Lung (tissue), 12 donors: Measurements from ENCODE around the gene INAFM1. TPM values are rescaled to one million over a fixed set of nuclear protein-coding genes. Genes with fewer than 3 reads are reported as not detected.

Experiments used
- ATAC-seq: fragments of 200-7000 bp; cut with Tn5 transposase; one replicate; pipeline ENCODE4 v1.9.1; 2020; ENCODE audit warnings: moderate number of reproducible peaks; ENCODE audit not compliant: insufficient read depth, low FRiP score
- DNase-seq, 3 donors: peaks; one replicate each; pipeline ENCODE4 v3.0.0-alpha.2; 2013 to 2017
- H3K27ac ChIP-seq, 2 donors: one replicate each; pipeline ENCODE4 v1.5.1; 2013; ENCODE audit warnings: mild to moderate bottlenecking in 2 of 2, moderate library complexity in 2 of 2, control low read depth in 1 of 2, inconsistent platforms in 1 of 2, low read depth in 1 of 2, low read length in 1 of 2
- H3K27me3 ChIP-seq, 3 donors: one replicate each; pipeline ENCODE4 v1.5.1; 2013; ENCODE audit warnings: low read length in 2 of 3; ENCODE audit not compliant: control insufficient read depth in 3 of 3, insufficient read depth in 3 of 3
- H3K36me3 ChIP-seq, 4 donors: one replicate each; pipeline ENCODE4 v1.5.1; 2013; ENCODE audit warnings: low read length in 4 of 4, mild to moderate bottlenecking in 1 of 4, moderate library complexity in 1 of 4; ENCODE audit not compliant: control insufficient read depth in 4 of 4, insufficient read depth in 4 of 4
- H3K4me1 ChIP-seq, 5 donors: one replicate each; pipeline ENCODE4 v1.5.1; 2013; ENCODE audit warnings: low read length in 5 of 5, mild to moderate bottlenecking in 2 of 5, moderate library complexity in 1 of 5; ENCODE audit not compliant: control insufficient read depth in 5 of 5, insufficient read depth in 5 of 5
- H3K4me3 ChIP-seq: one replicate; pipeline ENCODE4 v1.5.1; 2013; ENCODE audit warnings: mild to moderate bottlenecking, control low read depth, moderate library complexity
- H3K9ac ChIP-seq, 2 donors: one replicate each; pipeline ENCODE4 v1.5.1; 2013; ENCODE audit warnings: low read length in 2 of 2, control low read depth in 1 of 2; ENCODE audit not compliant: insufficient read depth in 1 of 2
- H3K9me3 ChIP-seq, 4 donors: one replicate each; pipeline ENCODE4 v1.5.1; 2013; ENCODE audit warnings: low read length in 3 of 4, mild to moderate bottlenecking in 1 of 4, moderate library complexity in 1 of 4; ENCODE audit not compliant: control insufficient read depth in 4 of 4, insufficient read depth in 3 of 4
- CTCF ChIP-seq: IDR thresholded peaks from 2 replicates; pipeline ENCODE4 v1.5.1; 2012; ENCODE audit warnings: mild to moderate bottlenecking; ENCODE audit errors: control extremely low read depth, extremely low read depth
- WGBS, 2 donors: extraction: QIAGEN DNeasy Blood & Tissue Kit; methylation state at CpG; one replicate each; pipeline ENCODE4 v1.1.7; 2013; 5-methylcytosine and 5-hydroxymethylcytosine counted together
- polyA plus RNA-seq, 2 donors: library from polyadenylated mRNA; stranded (reverse); fragments of 200-250 nt; gene quantifications; one replicate each; pipeline ENCODE4 v1.2.1, GENCODE V29; 2013
- total RNA-seq, 2 donors: library from RNA; depleted of rRNA in 1 of 2; stranded (reverse); fragments of >200 nt in 1 of 2; gene quantifications; one replicate each; pipeline ENCODE4 v1.2.1, GENCODE V29; 2014 to 2021
- donor health status: control.
- donor health status: control.
- donor health status: Bipolar disorder and iron deficiency.
- donor health status: healthy.
- donor health status: DM: yes; HTN: yes; CAD: no.

INAFM1 gene
- total and polyA plus RNA-seq, 4 donors: 2.4 to 33.5 (median 12.1) TPM

DNA sequence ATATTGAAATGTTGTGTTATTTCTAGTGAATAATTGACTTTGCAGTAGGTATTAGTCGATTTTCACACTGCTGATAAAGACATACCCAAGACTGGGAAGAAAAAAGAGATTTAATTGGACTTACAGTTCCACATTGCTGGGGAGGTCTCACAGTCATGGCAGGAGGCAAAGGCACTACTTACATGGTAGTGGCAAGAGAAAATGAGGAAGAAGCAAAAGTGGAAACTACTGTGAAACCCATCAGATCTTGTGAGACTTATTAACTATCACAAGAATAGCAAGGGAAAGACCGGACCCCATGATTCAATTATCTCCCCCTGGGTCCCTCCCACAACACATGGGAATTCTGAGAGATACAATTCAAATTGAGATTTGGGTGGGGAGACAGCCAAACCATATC is 47.4 kb downstream of the INAFM1 start:
- H3K4me1 ChIP-seq: peaks cover 0 to 4% (median 0%) of the 10 kb centered on the region in 5 donors
- no peak overlapping the region for H3K9ac ChIP-seq
- no peak overlapping the region for H3K4me3 ChIP-seq
- WGBS, 2 donors: 70 to 79% methylated on average over 2 of the region's 2 CpGs
- no peaks in the 10 kb centered on the region for H3K27me3 ChIP-seq
- H3K36me3 ChIP-seq: peaks cover 0 to 7% (median 0%) of the 10 kb centered on the region in 4 donors
- ATAC-seq (no peak), DNase-seq (no peak)
- no peaks in the 10 kb centered on the region for H3K9me3 ChIP-seq
- H3K27ac ChIP-seq: no peak overlapping the region
- TF ChIP-seq CTCF: no peak

GRCh38 chr19:47323409-47323808 is 48.7 kb downstream of the INAFM1 start:
- WGBS, 2 donors: 82% methylated on average over 8 of the region's 8 CpGs

DNA sequence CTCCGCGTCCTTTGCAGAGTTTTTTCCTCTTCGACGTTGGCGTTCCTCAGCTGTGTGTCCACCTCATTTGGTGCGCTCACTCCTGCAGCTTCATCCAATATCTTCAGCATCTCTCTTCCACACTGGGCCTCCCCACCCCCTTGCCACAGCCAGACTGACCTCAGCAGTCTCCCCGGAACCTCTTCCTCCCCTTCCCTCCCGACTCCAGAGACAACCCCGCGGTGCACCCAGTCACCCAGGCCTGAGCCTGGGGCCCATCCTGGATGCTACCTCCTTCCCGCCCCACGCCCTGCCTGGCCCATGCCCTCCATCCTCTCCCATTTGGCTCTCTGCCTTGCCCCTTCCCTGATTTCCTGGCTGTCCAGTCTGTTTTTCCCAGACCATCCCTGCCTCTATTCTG is 49.2 kb downstream of the INAFM1 start:
- peak overlapping the region in 1 of 2 donors; percentile 91 for H3K27ac ChIP-seq
- ATAC-seq: no peak
- H3K9ac ChIP-seq: no peak overlapping the region
- H3K4me1 ChIP-seq: peaks cover 0 to 4% (median 0%) of the 10 kb centered on the region in 5 donors
- 79 to 88% methylated on average over 12 of the region's 12 CpGs for WGBS, 2 donors
- no peaks in the 10 kb centered on the region for H3K27me3 ChIP-seq
- H3K4me3 ChIP-seq: no peak overlapping the region
- DNase-seq: no peak
- H3K9me3 ChIP-seq: no peaks in the 10 kb centered on the region
- peaks cover 0 to 7% (median 0%) of the 10 kb centered on the region in 4 donors for H3K36me3 ChIP-seq
- TF ChIP-seq CTCF: no peak

More at GRCh38 chr19:47323409-47323808, 48.7 kb downstream of the INAFM1 start:
- Histone ChIP-seq H3K36me3 (peaks cover 0 to 7% (median 0%) of the 10 kb centered on the region in 4 donors), H3K4me1 (peaks cover 0 to 4% (median 0%) of the 10 kb centered on the region in 5 donors), H3K9me3 (no peaks in the 10 kb centered on the region), H3K4me3 (no peak overlapping the region), H3K9ac (no peak overlapping the region), H3K27ac (peak overlapping the region in 1 of 2 donors; percentile 91), H3K27me3 (no peaks in the 10 kb centered on the region)
- ATAC-seq: no peak
- no peak for TF ChIP-seq CTCF
- DNase-seq: no peak

GRCh38 chr19:47324502-47324901 is 49.8 kb downstream of the INAFM1 start:
- no peak overlapping the region for H3K9ac ChIP-seq
- no peak for TF ChIP-seq CTCF
- no peaks in the 10 kb centered on the region for H3K27me3 ChIP-seq
- ATAC-seq (peak; percentile 59), DNase-seq (peak in 2 of 3 donors; percentile 16 to 27)
- H3K9me3 ChIP-seq: no peaks in the 10 kb centered on the region
- peak overlapping the region in 1 of 2 donors; percentile 91 for H3K27ac ChIP-seq
- peaks cover 0 to 7% (median 0%) of the 10 kb centered on the region in 4 donors for H3K36me3 ChIP-seq
- H3K4me3 ChIP-seq: no peak overlapping the region
- WGBS, 2 donors: 41 to 44% methylated on average over 9 of the region's 9 CpGs
- H3K4me1 ChIP-seq: peaks cover 0 to 4% (median 0%) of the 10 kb centered on the region in 5 donors
